SU-DHL-6 (cell line): ENCODE measurements around the gene SAMD7.

ENCODE experiments used
- H2AFZ ChIP-seq: fragments of 200-600 bp; sonication (generic); 2 replicates; pipeline ENCODE4 v1.6.1; 2014; ENCODE audit warnings: low read depth, mild to moderate bottlenecking, moderate library complexity, mixed read lengths, antibody characterized with exemption, low read length; ENCODE audit not compliant: severe bottlenecking
- H3F3A ChIP-seq: fragments of 200-600 bp; shearing (Covaris generic); 2 replicates; pipeline ENCODE4 v1.6.0; 2016; ENCODE audit warnings: antibody characterized with exemption, mild to moderate bottlenecking; ENCODE audit not compliant: insufficient read depth
- H3K27ac ChIP-seq: fragments of 200-600 bp; sonication (generic); 2 replicates; pipeline ENCODE4 v1.5.1; 2016; ENCODE audit warnings: low read depth, mild to moderate bottlenecking, low read length, moderate library complexity, mixed read lengths
- H3K27me3 ChIP-seq: fragments of 200-600 bp; sonication (generic), shearing (Covaris generic); 2 replicates; pipeline ENCODE4 v1.6.0; 2014; ENCODE audit warnings: mild to moderate bottlenecking, low read length
- H3K36me3 ChIP-seq: fragments of 200-600 bp; sonication (generic); 2 replicates; pipeline ENCODE4 v1.6.1; 2014; ENCODE audit warnings: mild to moderate bottlenecking, low read length, mixed read lengths
- H3K4me2 ChIP-seq: fragments of 300-600, 200-600 bp; shearing (Covaris generic), sonication (generic); 2 replicates; pipeline ENCODE4 v1.6.0; 2014; ENCODE audit warnings: low read length, low read depth, mild to moderate bottlenecking; ENCODE audit not compliant: poor library complexity, severe bottlenecking
- H3K4me3 ChIP-seq: fragments of 200-600 bp; sonication (generic); 2 replicates; pipeline ENCODE4 v1.5.1; 2014; ENCODE audit warnings: antibody characterized with exemption, low read length, mild to moderate bottlenecking, mixed read lengths; ENCODE audit not compliant: insufficient read depth, poor library complexity, severe bottlenecking
- H3K79me2 ChIP-seq: fragments of 200-600 bp; sonication (generic); 2 replicates; pipeline ENCODE4 v1.6.1; 2014; ENCODE audit warnings: mild to moderate bottlenecking, low read length, moderate library complexity; ENCODE audit not compliant: insufficient read depth
- H3K9ac ChIP-seq: fragments of 200-600 bp; sonication (generic); 2 replicates; pipeline ENCODE4 v1.7.0; 2014; ENCODE audit warnings: mild to moderate bottlenecking, low read length
- H3K9me2 ChIP-seq: fragments of 200-600 bp; sonication (generic); replicated peaks from 2 replicates; pipeline ENCODE4 v1.6.1; 2014; ENCODE audit warnings: low read length; ENCODE audit not compliant: insufficient read depth
- H3K9me3 ChIP-seq: fragments of 200-600 bp; sonication (generic); 2 replicates; pipeline ENCODE4 v1.6.1; 2014; ENCODE audit warnings: low read length, mixed read lengths; ENCODE audit not compliant: insufficient read depth
- H4K20me1 ChIP-seq: fragments of 200-600 bp; sonication (generic); 2 replicates; pipeline ENCODE4 v1.6.1; 2014; ENCODE audit warnings: low read depth, mild to moderate bottlenecking, antibody characterized with exemption, low read length, moderate library complexity, mixed read lengths
- CTCF ChIP-seq: fragments of 200-600 bp; sonication (generic); IDR thresholded peaks from one replicate; pipeline ENCODE4 v1.5.1; 2017; ENCODE audit warnings: antibody characterized with exemption, mild to moderate bottlenecking, low read length, moderate library complexity; ENCODE audit not compliant: insufficient read depth, poor library complexity, severe bottlenecking
- EZH2phosphoT487 ChIP-seq: fragments of 200-600 bp; sonication (generic), shearing (Covaris generic); conservative IDR thresholded peaks from 2 replicates; pipeline ENCODE4 v1.6.1; 2018; ENCODE audit warnings: mild to moderate bottlenecking, antibody characterized with exemption, low read length, moderate library complexity, mixed read lengths

SAMD7 gene

GRCh38 chr3:169869484-169870220, 41.7 kb upstream of the SAMD7 start, which contains the start of gene LRRC31:
TSS of gene LRRC31 (minus strand) at chr3:169869935. CDS start at chr3:169869807, 128 bp downstream.
- TF ChIP-seq CTCF = no peak
- no peak for TF ChIP-seq EZH2phosphoT487
- H3K4me2 ChIP-seq = no peak within 1 kb of the TSS
- H3K9me2 ChIP-seq = no peaks in the 10 kb centered on the region
- H3K27me3 ChIP-seq = no peaks in the 10 kb centered on the region
- H3K4me3 ChIP-seq = no peak within 1 kb of the TSS
- no peak within 1 kb of the TSS for H3K27ac ChIP-seq
- H3K79me2 ChIP-seq = no peaks in the 10 kb centered on the region
- H3K36me3 ChIP-seq = no peaks in the 10 kb centered on the region
- no peaks in the 10 kb centered on the region for H4K20me1 ChIP-seq
- no peaks in the 10 kb centered on the region for H3K9me3 ChIP-seq
- no peak within 1 kb of the TSS for H2AFZ ChIP-seq
- no peak within 1 kb of the TSS for H3K9ac ChIP-seq
- no peaks in the 10 kb centered on the region for H3F3A ChIP-seq

GRCh38 chr3:169871129-169871886, 40.1 kb upstream of the SAMD7 start:
- Histone ChIP-seq H3K36me3 (no peaks in the 10 kb centered on the region), H3K4me3 (no peak overlapping the region), H3F3A (no peaks in the 10 kb centered on the region), H3K4me2 (no peak overlapping the region), H3K27ac (no peak overlapping the region), H2AFZ (no peak overlapping the region), H3K79me2 (no peaks in the 10 kb centered on the region), H3K9me3 (peaks cover 5% of the 10 kb centered on the region; the same call in 1 of the 2 replicates), H3K27me3 (no peaks in the 10 kb centered on the region), H4K20me1 (no peaks in the 10 kb centered on the region), H3K9ac (no peak overlapping the region), H3K9me2 (no peaks in the 10 kb centered on the region)
- no peak for TF ChIP-seq EZH2phosphoT487
- no peak for TF ChIP-seq CTCF

- TF ChIP-seq EZH2phosphoT487 = no peak
- no peak for TF ChIP-seq CTCF
Measured at GRCh38 chr3:169879013-169879557, 32.3 kb upstream of the SAMD7 start.

More at GRCh38 chr3:169879013-169879557, 32.3 kb upstream of the SAMD7 start:
- H3K36me3 ChIP-seq = no peaks in the 10 kb centered on the region
- H3K4me2 ChIP-seq = no peak overlapping the region
- peaks cover 5% of the 10 kb centered on the region; the same call in 1 of the 2 replicates for H3K9me3 ChIP-seq
- H3K79me2 ChIP-seq = no peaks in the 10 kb centered on the region
- no peaks in the 10 kb centered on the region for H3F3A ChIP-seq
- no peaks in the 10 kb centered on the region for H3K27me3 ChIP-seq
- H4K20me1 ChIP-seq = no peaks in the 10 kb centered on the region
- no peak overlapping the region for H3K27ac ChIP-seq
- H2AFZ ChIP-seq = no peak overlapping the region
- no peaks in the 10 kb centered on the region for H3K9me2 ChIP-seq
- H3K4me3 ChIP-seq = no peak overlapping the region
- no peak overlapping the region for H3K9ac ChIP-seq
